Measurements from ENCODE around the gene RNF186. TPM values are rescaled to one million over a fixed set of nuclear protein-coding genes. Genes with fewer than 3 reads are reported as not detected.

The RNF186 gene
- total RNA-seq, 1 experiment from 2014 or later, result not detected

GRCh38 chr1:19825298-19825697 is 10.2 kb upstream of the RNF186 start:
- no peak overlapping the region for H3K4me3 Mint-ChIP-seq (ENCODE audit: low read depth, unreplicated experiment)
- no peaks in the 10 kb centered on the region for H3K9me3 Mint-ChIP-seq (ENCODE audit: low read depth, unreplicated experiment)
- H3K27ac Mint-ChIP-seq (ENCODE audit: unreplicated experiment), result no peak overlapping the region
- no peaks in the 10 kb centered on the region for H3K36me3 Mint-ChIP-seq (ENCODE audit: insufficient read depth, unreplicated experiment)
- TF ChIP-seq, protein P1, sequence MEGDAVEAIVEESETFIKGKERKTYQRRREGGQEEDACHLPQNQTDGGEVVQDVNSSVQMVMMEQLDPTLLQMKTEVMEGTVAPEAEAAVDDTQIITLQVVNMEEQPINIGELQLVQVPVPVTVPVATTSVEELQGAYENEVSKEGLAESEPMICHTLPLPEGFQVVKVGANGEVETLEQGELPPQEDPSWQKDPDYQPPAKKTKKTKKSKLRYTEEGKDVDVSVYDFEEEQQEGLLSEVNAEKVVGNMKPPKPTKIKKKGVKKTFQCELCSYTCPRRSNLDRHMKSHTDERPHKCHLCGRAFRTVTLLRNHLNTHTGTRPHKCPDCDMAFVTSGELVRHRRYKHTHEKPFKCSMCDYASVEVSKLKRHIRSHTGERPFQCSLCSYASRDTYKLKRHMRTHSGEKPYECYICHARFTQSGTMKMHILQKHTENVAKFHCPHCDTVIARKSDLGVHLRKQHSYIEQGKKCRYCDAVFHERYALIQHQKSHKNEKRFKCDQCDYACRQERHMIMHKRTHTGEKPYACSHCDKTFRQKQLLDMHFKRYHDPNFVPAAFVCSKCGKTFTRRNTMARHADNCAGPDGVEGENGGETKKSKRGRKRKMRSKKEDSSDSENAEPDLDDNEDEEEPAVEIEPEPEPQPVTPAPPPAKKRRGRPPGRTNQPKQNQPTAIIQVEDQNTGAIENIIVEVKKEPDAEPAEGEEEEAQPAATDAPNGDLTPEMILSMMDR (IDR thresholded peaks at IDR 0.05; ENCODE audit: unreplicated experiment), result no peak
- no TSS peak for BruUV-seq (replicated peaks)
- CTCF ChIA-PET, result no interaction called here
- H3K27me3 Mint-ChIP-seq (ENCODE audit: unreplicated experiment), result no peaks in the 10 kb centered on the region
- no peak for DNase-seq
- intact Hi-C loops (cut with micrococcal nuclease; ENCODE audit: unreplicated experiment), result no loop called here
- no peaks in the 10 kb centered on the region for H3K4me1 Mint-ChIP-seq (ENCODE audit: low read depth, unreplicated experiment)

- intact Hi-C loops (cut with micrococcal nuclease; ENCODE audit: unreplicated experiment), result no loop called here
- H3K27me3 Mint-ChIP-seq (ENCODE audit: unreplicated experiment), result no peaks in the 10 kb centered on the region
- no peak overlapping the region for H3K27ac Mint-ChIP-seq (ENCODE audit: unreplicated experiment)
- H3K9me3 Mint-ChIP-seq (ENCODE audit: low read depth, unreplicated experiment), result no peaks in the 10 kb centered on the region
- TF ChIP-seq, protein P1 (IDR thresholded peaks at IDR 0.05; ENCODE audit: unreplicated experiment), result no peak
- no peak for DNase-seq
- no TSS peak for BruUV-seq (replicated peaks)
- H3K4me3 Mint-ChIP-seq (ENCODE audit: low read depth, unreplicated experiment), result no peak overlapping the region
- no peaks in the 10 kb centered on the region for H3K4me1 Mint-ChIP-seq (ENCODE audit: low read depth, unreplicated experiment)
- CTCF ChIA-PET, result no interaction called here
- no peaks in the 10 kb centered on the region for H3K36me3 Mint-ChIP-seq (ENCODE audit: insufficient read depth, unreplicated experiment)
These were observed 9.5 kb upstream of the RNF186 start for GRCh38 chr1:19824541-19824940.

- Mint-ChIP-seq H3K9me3 (ENCODE audit: low read depth, unreplicated experiment) (no peaks in the 10 kb centered on the region), H3K27ac (ENCODE audit: unreplicated experiment) (no peak overlapping the region), H3K4me1 (ENCODE audit: low read depth, unreplicated experiment) (no peaks in the 10 kb centered on the region), H3K36me3 (ENCODE audit: insufficient read depth, unreplicated experiment) (no peaks in the 10 kb centered on the region), H3K27me3 (ENCODE audit: unreplicated experiment) (no peaks in the 10 kb centered on the region), H3K4me3 (ENCODE audit: low read depth, unreplicated experiment) (no peak overlapping the region)
- no TSS peak for BruUV-seq (replicated peaks)
- no peak for DNase-seq
- TF ChIP-seq, protein P1 (IDR thresholded peaks at IDR 0.05; ENCODE audit: unreplicated experiment), result no peak
- CTCF ChIA-PET, result no interaction called here
- intact Hi-C loops (cut with micrococcal nuclease; ENCODE audit: unreplicated experiment), result no loop called here
These were observed 9.0 kb upstream of the RNF186 start for GRCh38 chr1:19824036-19824435.

GRCh38 chr1:19819701-19820100 is 4.6 kb upstream of the RNF186 start:
- H3K27ac Mint-ChIP-seq (ENCODE audit: unreplicated experiment), result no peak overlapping the region

More at GRCh38 chr1:19819701-19820100, 4.6 kb upstream of the RNF186 start:
- TF ChIP-seq, protein P1 (IDR thresholded peaks at IDR 0.05; ENCODE audit: unreplicated experiment), result no peak
- no peaks in the 10 kb centered on the region for H3K9me3 Mint-ChIP-seq (ENCODE audit: low read depth, unreplicated experiment)
- H3K4me3 Mint-ChIP-seq (ENCODE audit: low read depth, unreplicated experiment), result no peak overlapping the region
- BruUV-seq (replicated peaks), result no TSS peak
- peaks cover 20% of the 10 kb centered on the region for H3K4me1 Mint-ChIP-seq (ENCODE audit: low read depth, unreplicated experiment)
- CTCF ChIA-PET, result no interaction called here
- peaks cover 15% of the 10 kb centered on the region for H3K36me3 Mint-ChIP-seq (ENCODE audit: insufficient read depth, unreplicated experiment)
- no peak for DNase-seq
- H3K27me3 Mint-ChIP-seq (ENCODE audit: unreplicated experiment), result no peaks in the 10 kb centered on the region
- intact Hi-C loops (cut with micrococcal nuclease; ENCODE audit: unreplicated experiment), result loop anchor here (5.0 kb wide), 1 partner anchor 43 kb away; no protein-coding TSS in a partner anchor
